ENCODE measurements around the gene ERGIC3. TPM values are rescaled to one million over a fixed set of nuclear protein-coding genes. Genes with fewer than 3 reads are reported as not detected.

ERGIC3 gene
- total and polyA plus RNA-seq, 2 of the 4 experiments (the other 2 are of a cell fraction), result 434 to 438 TPM

DNA sequence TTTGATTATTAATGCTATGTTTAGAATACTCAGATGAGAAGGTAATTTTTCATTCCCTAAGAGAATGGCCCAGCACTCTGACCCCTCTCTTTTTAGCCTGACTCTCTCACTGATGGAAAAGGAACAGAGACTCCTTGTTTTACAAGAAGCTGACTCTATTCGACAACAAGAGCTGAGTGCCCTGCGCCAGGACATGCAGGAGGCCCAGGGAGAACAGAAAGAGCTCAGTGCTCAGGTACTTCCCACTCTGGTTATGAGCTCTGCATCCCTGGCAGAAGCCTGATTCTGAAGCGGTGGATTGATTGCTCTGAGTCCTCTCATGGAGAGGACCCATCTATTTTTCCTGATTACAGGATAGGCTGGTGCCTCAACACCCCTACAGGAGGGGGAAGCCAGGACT is 45.4 kb upstream of the ERGIC3 start:
- Histone ChIP-seq H3K27ac (ENCODE audit: insufficient read depth, low read length) (no peak overlapping the region), H3K4ac (ENCODE audit: low read depth, low read length) (no peak overlapping the region), H3K56ac (ENCODE audit: extremely low read depth, insufficient read depth, low read length) (no peak overlapping the region), H4K5ac (ENCODE audit: low read depth, low read length) (no peak overlapping the region), H3K18ac (ENCODE audit: low read depth, low read length) (no peak overlapping the region), H2BK20ac (ENCODE audit: low read depth, low read length) (no peak overlapping the region), H2BK120ac (ENCODE audit: low read depth, low read length) (no peak overlapping the region), H2BK5ac (ENCODE audit: low read depth, low read length, poor library complexity, severe bottlenecking) (no peak overlapping the region), H3K4me3 (ENCODE audit: insufficient read depth, low read depth, low read length) (no peak overlapping the region), H3K23ac (ENCODE audit: low read depth, low read length) (no peak overlapping the region), H3K9me3 (ENCODE audit: control insufficient read depth, insufficient read depth, low read length) (no peaks in the 10 kb centered on the region), H3K9ac (ENCODE audit: low read depth, low read length) (no peak overlapping the region), H3K79me1 (ENCODE audit: low read depth in 1 of 2, low read length in 2 of 2) (no peaks in the 10 kb centered on the region), H2AK5ac (ENCODE audit: low read depth, low read length) (no peak overlapping the region), H2BK15ac (ENCODE audit: low read depth, low read length) (no peak overlapping the region), H3K27me3 (ENCODE audit: control insufficient read depth, insufficient read depth, low read length) (no peaks in the 10 kb centered on the region), H4K8ac (ENCODE audit: low read depth in 2 of 2, low read length in 2 of 2) (no peak overlapping the region), H3K9me1 (ENCODE audit: insufficient read depth, low read length) (no peaks in the 10 kb centered on the region), H3K4me1 (ENCODE audit: control insufficient read depth, insufficient read depth, low read length) (no peaks in the 10 kb centered on the region), H4K91ac (ENCODE audit: insufficient read depth, low read depth, low read length) (no peak overlapping the region), H3K4me2 (ENCODE audit: low read depth, low read length) (no peak overlapping the region), H2AFZ (replicated peaks; ENCODE audit: low read length, poor library complexity) (no peak overlapping the region), H3K36me3 (ENCODE audit: control insufficient read depth, insufficient read depth, low read length) (peaks cover 71% of the 10 kb centered on the region), H2AK9ac (replicated peaks; ENCODE audit: low read depth, low read length, poor library complexity) (no peak overlapping the region), H3K14ac (replicated peaks; ENCODE audit: low read depth, low read length) (no peak overlapping the region), H4K20me1 (ENCODE audit: insufficient read depth, low read length) (no peaks in the 10 kb centered on the region)
- ATAC-seq (ENCODE audit: low read depth), result no peak
- POLR2A ChIA-PET (ENCODE audit: unreplicated experiment), result interaction anchor here (0.6 kb wide), 1 partner anchor 705 kb away, joined by 3 read pairs; no protein-coding TSS in a partner anchor
- CTCF ChIA-PET, result no interaction called here
- intact Hi-C loops (cut with micrococcal nuclease), result no loop called here
- BruUV-seq (replicated peaks), result no TSS peak
- TF ChIP-seq, protein P1, sequence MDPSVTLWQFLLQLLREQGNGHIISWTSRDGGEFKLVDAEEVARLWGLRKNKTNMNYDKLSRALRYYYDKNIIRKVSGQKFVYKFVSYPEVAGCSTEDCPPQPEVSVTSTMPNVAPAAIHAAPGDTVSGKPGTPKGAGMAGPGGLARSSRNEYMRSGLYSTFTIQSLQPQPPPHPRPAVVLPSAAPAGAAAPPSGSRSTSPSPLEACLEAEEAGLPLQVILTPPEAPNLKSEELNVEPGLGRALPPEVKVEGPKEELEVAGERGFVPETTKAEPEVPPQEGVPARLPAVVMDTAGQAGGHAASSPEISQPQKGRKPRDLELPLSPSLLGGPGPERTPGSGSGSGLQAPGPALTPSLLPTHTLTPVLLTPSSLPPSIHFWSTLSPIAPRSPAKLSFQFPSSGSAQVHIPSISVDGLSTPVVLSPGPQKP (IDR thresholded peaks at IDR 0.05; ENCODE audit: borderline replicate concordance, low read depth, low read length), result no peak
- no peak for TF ChIP-seq CEBPB (IDR thresholded peaks at IDR 0.05; ENCODE audit: low read depth, low read length)
- TF ChIP-seq SMC3 (IDR thresholded peaks at IDR 0.05; ENCODE audit: low read depth, low read length), result no peak
- WGBS, 2 experiments (ENCODE audit: extremely low coverage in 2 of 2, insufficient read length in 1 of 2), result 100% methylated on average over 2 of the region's 3 CpGs; no CpG with 5 or more reads in 1 of the 2 experiments
- in situ Hi-C loops (cut with MboI; ENCODE audit: low sequenced_read_pairs), result no loop called here
- dilution Hi-C loops (cut with HindIII; ENCODE audit: low sequenced_read_pairs, unreplicated experiment), result no loop called here
- DNase-seq, result no peak

All from IMR-90 (cell line).